IgD-negative memory B cell (primary cell): Measurements from ENCODE around the gene FYB1. TPM values are rescaled to one million over a fixed set of nuclear protein-coding genes. Genes with fewer than 3 reads are reported as not detected.
A peak's percentile ranks its signal among the peaks of the same experiment; 100 is the strongest.

Experiments used
- H3K27ac Mint-ChIP-seq, 3 donors: one replicate each; pipeline ENCODE4 v1.8.0; 2020 to 2022; ENCODE audit warnings: mild to moderate bottlenecking in 3 of 3, mixed read lengths in 3 of 3, moderate library complexity in 1 of 3
- H3K27me3 Mint-ChIP-seq: one replicate; pipeline ENCODE4 v1.8.0; 2021; ENCODE audit warnings: mixed read lengths
- H3K36me3 Mint-ChIP-seq: one replicate; pipeline ENCODE4 v1.8.0; 2020; ENCODE audit warnings: mild to moderate bottlenecking, mixed read lengths
- H3K4me1 Mint-ChIP-seq, 3 donors: one replicate each; pipeline ENCODE4 v1.8.0; 2020 to 2022; ENCODE audit warnings: mixed read lengths in 3 of 3, mild to moderate bottlenecking in 1 of 3
- H3K4me3 Mint-ChIP-seq, 4 donors: one replicate each; pipeline ENCODE4 v1.8.0; 2020 to 2022; ENCODE audit warnings: mild to moderate bottlenecking in 4 of 4, mixed read lengths in 4 of 4, moderate library complexity in 3 of 4
- H3K9me3 Mint-ChIP-seq, 3 donors: one replicate each; pipeline ENCODE4 v1.8.0; 2020 to 2021; ENCODE audit warnings: mixed read lengths in 3 of 3, mild to moderate bottlenecking in 1 of 3
- polyA plus RNA-seq: library from polyadenylated mRNA; unstranded; fragments of 300-500 nt; fragmentation: Illumina TruSeq; gene quantifications from one replicate; pipeline ENCODE4 v1.2.3, GENCODE V29; 2021

The FYB1 gene
- polyA plus RNA-seq, 1 donor from 2014 or later: 11.6 TPM

DNA sequence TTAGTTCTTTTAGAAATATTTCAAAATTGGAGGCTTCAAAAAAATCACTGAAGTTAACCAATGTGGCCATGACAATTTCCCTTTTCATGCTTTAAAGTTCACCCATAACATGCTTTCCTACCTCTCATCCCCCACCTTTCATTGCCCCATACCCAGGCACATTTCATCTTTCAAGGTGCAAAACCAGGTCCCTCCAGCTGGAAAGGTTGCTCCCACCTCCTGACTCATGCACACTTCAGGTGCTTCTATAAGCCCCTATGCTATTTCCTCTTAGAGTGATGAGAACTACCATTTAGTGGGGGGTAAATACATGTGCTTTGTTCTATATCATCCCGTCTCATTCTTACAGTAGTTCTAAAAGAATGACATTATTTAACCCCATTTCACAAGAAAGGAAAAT lies 15.4 kb downstream of the FYB1 start:
- Mint-ChIP-seq H3K4me1 (peaks cover 8 to 15% (median 9%) of the 10 kb centered on the region in 3 donors), H3K27me3 (peaks cover 2% of the 10 kb centered on the region), H3K9me3 (no peaks in the 10 kb centered on the region), H3K27ac (peak overlapping the region in 2 of 3 donors; percentile 17 to 53), H3K36me3 (no peaks in the 10 kb centered on the region), H3K4me3 (peak overlapping the region in 2 of 4 donors; percentile 58 to 59)

DNA sequence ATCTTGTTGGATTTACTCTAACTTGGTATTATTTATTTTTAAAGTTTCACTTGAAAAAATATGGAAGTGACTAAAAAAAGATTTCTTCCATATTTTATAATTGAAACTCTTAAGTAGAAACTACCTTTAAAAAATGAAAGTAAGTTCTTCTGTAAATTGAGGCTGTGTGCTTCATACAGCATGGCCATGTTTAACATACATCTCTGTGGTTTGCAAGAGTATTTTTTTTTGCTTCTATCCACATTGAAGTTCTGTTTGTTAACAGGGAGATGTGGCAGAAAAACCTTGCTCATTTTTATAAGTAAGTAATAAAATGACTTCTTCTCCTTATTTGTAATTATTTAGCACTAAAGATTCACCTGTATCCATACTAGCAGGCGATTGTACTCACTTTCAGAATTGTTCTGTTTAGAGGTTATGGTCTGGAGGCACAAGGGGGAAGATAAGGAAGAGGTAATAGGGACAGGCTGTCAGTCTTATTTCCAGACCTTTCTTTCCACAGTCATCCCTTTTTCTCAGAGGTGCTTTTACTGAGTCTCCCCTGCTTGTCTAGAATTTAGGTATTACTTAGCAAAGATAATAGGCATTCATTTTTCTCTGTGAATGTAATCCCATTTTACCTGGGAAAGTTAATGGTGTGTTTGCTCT lies 16.0 kb downstream of the FYB1 start:
- Mint-ChIP-seq H3K4me3 (peak overlapping the region in 2 of 4 donors; percentile 46 to 58), H3K27me3 (peaks cover 2% of the 10 kb centered on the region), H3K4me1 (peaks cover 8 to 15% (median 9%) of the 10 kb centered on the region in 3 donors), H3K9me3 (no peaks in the 10 kb centered on the region), H3K36me3 (no peaks in the 10 kb centered on the region), H3K27ac (peak overlapping the region in 1 of 3 donors; percentile 73)

DNA sequence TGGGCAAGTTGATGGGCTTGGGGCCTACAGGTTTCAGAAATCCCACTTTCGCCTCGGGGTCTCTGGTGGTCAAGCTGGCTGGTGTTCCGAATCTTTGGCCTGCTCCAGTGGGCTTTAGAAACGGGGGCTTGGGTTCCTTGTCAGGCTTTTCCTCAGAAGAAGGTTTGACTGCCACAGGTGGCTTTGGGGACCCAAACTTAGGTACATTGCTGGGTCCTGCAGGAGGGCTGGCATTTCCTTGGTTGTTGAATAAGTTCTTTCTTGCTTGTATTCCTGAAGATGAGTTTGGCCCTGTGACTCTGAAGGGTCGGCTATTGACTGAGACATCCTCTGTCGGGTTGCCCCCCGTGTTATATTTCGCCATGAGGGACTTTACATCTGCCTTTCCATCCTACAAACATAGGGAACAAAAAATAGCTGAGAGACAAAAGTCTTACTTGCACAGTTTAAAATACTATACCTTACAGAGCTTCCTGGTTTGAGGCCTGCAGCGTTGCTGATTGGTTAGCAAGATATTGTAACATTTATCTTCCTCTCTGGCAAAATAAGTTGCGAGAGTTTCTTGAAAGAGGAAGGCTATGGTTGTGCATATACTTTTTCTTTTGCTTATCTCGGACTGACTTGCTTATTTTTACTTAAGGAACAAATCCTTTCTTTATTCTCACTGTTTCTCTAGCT lies 16.6 kb downstream of the FYB1 start:
- peak overlapping the region in 3 of 4 donors; percentile 46 to 65 (median 51) for H3K4me3 Mint-ChIP-seq
- peaks cover 8 to 15% (median 9%) of the 10 kb centered on the region in 3 donors for H3K4me1 Mint-ChIP-seq
- no peaks in the 10 kb centered on the region for H3K9me3 Mint-ChIP-seq
- H3K27ac Mint-ChIP-seq: peak overlapping the region in 2 of 3 donors; percentile 25 to 73
- no peaks in the 10 kb centered on the region for H3K27me3 Mint-ChIP-seq
- H3K36me3 Mint-ChIP-seq: no peaks in the 10 kb centered on the region

DNA sequence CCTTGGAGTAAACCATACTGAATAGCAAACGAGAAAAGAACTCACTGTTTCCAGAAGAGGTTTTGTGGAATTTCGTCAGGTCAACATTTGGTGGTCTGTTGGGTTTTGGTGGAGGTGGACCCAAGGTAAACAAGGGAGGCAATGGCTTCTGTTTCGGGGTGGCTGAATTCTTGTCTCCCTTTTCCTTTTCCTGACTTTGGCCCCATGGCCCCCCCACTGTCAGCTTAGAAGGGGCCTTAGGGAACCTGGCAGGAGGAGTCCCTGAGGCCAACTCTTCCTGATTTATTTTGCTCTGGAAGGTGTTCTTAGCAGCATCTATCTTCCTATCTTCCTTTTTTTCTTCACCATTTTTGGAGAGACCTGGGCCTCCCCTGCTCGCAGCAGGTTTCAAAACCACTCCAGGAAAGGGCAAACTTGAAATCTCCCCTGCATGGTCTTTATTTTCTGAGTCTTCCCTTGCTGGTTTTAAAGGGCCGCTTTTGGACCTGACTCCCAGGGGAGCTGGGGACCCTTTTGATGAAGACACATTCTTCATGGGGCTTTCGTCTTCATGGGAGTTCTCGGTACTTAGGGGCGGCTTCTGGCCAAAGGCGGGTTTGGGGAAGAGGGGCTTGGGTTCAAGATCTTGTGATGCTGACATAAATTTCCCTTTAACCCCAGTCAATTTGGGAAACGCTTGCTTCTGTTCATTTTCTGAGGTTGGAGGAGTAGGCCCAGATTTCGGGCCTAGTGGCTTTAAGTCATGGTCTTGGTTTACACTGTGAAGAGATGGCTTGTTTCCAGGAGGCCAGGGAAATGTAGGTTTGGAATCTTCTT lies 17.4 kb downstream of the FYB1 start:
- Mint-ChIP-seq H3K36me3 (no peaks in the 10 kb centered on the region), H3K4me3 (peak overlapping the region in 3 of 4 donors; percentile 24 to 65 (median 51)), H3K27me3 (no peaks in the 10 kb centered on the region), H3K27ac (peak overlapping the region in 1 of 3 donors; percentile 25), H3K4me1 (peaks cover 8 to 15% (median 9%) of the 10 kb centered on the region in 3 donors), H3K9me3 (no peaks in the 10 kb centered on the region)

DNA sequence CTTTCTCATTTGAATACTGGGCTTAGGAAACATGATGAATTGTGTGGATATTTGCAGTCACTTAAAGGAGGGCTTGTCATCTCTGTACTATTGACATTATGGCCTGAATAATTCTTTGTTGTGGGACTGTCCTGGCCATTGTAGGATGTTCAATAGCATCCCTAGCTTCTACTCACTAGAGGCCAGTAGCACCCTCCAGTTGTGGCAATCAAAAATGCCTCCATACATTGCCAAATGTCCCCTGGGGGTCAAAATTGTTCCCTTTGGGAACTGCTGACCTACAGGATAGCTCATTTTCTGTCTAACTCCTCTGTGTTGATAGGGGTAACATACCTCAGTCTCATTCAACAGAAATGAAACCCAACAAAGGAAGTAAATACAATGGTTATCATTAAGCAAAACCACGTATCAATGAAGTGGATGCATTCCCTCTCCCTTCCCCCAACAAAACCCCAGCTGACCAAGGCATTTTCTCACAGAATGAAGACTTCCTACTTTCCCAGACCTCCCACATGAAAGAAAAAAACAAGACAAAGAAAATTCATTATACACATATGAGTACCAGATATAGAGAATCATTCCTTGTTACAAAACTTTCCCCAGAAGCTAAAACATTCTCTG lies 18.1 kb downstream of the FYB1 start:
- peaks cover 8 to 15% (median 9%) of the 10 kb centered on the region in 3 donors for H3K4me1 Mint-ChIP-seq
- peak overlapping the region in 1 of 4 donors; percentile 51 for H3K4me3 Mint-ChIP-seq
- no peak overlapping the region for H3K27ac Mint-ChIP-seq
- H3K36me3 Mint-ChIP-seq: no peaks in the 10 kb centered on the region
- no peaks in the 10 kb centered on the region for H3K27me3 Mint-ChIP-seq
- no peaks in the 10 kb centered on the region for H3K9me3 Mint-ChIP-seq

DNA sequence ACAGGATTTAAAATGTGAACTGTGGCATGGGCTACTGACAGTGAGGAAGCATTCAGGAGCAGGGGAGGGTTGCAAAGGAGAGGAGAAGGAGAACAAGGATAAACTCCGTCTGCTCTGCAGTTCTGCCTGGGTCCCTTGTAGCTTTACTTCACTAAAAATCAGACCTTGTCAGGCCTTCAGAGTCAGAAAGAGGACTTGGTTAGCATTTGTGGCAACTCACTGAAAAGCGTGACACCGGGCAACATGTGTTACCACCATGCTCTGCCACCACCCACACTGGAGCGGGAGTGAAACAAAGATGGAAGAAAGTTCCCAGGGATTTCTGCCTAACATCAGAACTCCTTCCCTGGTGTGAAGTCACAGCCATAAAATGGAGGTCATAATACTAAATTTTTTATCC lies 19.3 kb downstream of the FYB1 start:
- peak overlapping the region in 3 of 4 donors; percentile 11 to 85 (median 51) for H3K4me3 Mint-ChIP-seq
- no peaks in the 10 kb centered on the region for H3K36me3 Mint-ChIP-seq
- no peaks in the 10 kb centered on the region for H3K9me3 Mint-ChIP-seq
- H3K4me1 Mint-ChIP-seq: peaks cover 8 to 15% (median 9%) of the 10 kb centered on the region in 3 donors
- H3K27me3 Mint-ChIP-seq: no peaks in the 10 kb centered on the region
- peak overlapping the region in 1 of 3 donors; percentile 56 for H3K27ac Mint-ChIP-seq

DNA sequence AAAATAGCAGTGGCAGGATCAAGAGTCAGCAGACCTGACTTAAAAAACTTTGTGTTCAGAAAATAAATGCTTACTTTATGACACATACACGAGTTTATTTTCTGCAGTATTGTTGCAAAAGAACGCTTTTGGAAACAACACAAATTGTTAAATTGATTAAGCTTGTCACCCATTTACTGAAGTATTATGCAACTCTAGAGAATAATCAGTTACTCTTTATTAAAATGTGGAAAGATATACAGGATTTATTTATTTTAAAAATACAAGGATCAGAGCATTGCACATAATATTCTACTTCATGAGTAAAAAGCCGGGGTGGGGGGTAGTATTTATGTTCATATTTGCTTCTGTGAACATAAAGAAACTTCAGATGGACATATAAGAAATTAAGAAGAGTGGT lies 20.0 kb downstream of the FYB1 start:
- H3K9me3 Mint-ChIP-seq: no peaks in the 10 kb centered on the region
- peaks cover 8 to 15% (median 9%) of the 10 kb centered on the region in 3 donors for H3K4me1 Mint-ChIP-seq
- H3K36me3 Mint-ChIP-seq: no peaks in the 10 kb centered on the region
- peak overlapping the region in 2 of 4 donors; percentile 51 to 85 for H3K4me3 Mint-ChIP-seq
- no peak overlapping the region for H3K27ac Mint-ChIP-seq
- no peaks in the 10 kb centered on the region for H3K27me3 Mint-ChIP-seq

DNA sequence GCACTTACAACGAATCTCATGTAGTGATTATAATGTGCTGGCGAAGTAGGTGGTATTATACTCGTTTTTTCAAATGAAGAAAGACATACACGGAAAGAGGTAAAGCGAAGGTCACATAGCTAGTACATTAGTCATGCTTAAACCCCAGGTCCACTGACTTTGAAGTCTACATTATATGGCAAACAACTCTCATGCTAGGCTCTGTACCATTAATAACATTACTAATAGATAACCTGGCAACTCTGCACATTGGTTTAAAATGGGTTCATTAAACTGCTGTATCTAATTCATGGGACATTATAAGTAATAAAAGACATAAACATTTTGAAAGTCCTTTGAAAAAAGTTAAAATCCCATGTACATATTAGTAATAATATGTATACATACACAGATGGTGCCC lies 21.2 kb downstream of the FYB1 start:
- Mint-ChIP-seq H3K27me3 (peaks cover 4% of the 10 kb centered on the region), H3K4me1 (peaks cover 6% of the 10 kb centered on the region in 3 donors), H3K27ac (no peak overlapping the region), H3K4me3 (no peak overlapping the region), H3K36me3 (no peaks in the 10 kb centered on the region), H3K9me3 (no peaks in the 10 kb centered on the region)

DNA sequence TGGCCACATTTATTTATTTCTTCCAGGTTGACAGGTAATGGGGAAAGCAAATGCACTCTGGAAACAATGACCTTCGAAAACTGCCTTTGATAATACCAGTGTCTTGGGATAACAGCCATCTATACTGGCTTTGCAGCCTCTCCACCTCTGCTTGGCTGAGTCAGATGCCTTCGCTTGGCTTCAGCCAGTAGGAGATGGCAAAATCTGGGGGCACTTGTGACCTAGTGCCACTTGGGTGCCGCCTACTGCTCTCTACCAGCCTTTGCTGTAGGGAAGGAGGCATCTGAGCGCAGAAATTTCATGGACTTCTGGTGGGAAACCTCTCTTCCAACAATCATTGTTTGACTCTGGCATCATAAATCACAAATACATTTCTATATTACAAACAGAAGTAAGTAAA lies 21.8 kb downstream of the FYB1 start:
- H3K27ac Mint-ChIP-seq: no peak overlapping the region
- H3K4me1 Mint-ChIP-seq: peaks cover 6% of the 10 kb centered on the region in 3 donors
- peaks cover 4% of the 10 kb centered on the region for H3K27me3 Mint-ChIP-seq
- no peaks in the 10 kb centered on the region for H3K9me3 Mint-ChIP-seq
- H3K4me3 Mint-ChIP-seq: peak overlapping the region in 1 of 4 donors; percentile 53
- H3K36me3 Mint-ChIP-seq: no peaks in the 10 kb centered on the region

DNA sequence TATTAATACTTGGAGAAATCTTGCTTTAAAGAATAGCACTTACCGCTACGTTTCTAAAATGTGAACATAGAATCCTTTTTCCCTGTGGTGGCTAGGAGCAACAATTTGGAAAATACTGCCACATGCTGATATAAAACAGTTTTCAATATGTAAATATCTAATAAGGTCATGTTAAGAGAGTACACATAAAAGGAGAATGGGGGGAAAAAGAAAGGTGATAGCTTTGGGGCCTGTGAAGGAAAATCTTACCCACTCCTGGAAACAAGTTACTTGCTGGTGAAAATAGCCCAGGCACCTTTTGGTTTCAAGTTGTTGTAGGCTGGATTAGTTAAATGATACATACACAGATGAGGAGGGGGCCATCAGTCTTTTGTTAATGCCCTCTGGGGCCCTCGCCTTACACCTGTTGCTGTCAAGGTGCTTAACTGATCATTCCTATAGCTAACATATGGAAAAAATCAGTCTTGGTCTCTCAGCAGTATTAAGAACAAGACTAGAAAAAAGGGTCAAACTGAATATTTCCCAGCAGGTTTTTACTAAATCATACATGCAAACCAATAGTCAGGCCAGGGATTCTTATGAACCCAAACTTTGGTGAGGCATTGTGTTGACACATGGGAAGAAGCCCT lies 24.1 kb downstream of the FYB1 start:
- peaks cover 4% of the 10 kb centered on the region for H3K27me3 Mint-ChIP-seq
- no peaks in the 10 kb centered on the region for H3K9me3 Mint-ChIP-seq
- H3K4me3 Mint-ChIP-seq: no peak overlapping the region
- no peaks in the 10 kb centered on the region for H3K36me3 Mint-ChIP-seq
- H3K4me1 Mint-ChIP-seq: peaks cover 2 to 15% (median 12%) of the 10 kb centered on the region in 3 donors
- H3K27ac Mint-ChIP-seq: peak overlapping the region in 1 of 3 donors; percentile 54

DNA sequence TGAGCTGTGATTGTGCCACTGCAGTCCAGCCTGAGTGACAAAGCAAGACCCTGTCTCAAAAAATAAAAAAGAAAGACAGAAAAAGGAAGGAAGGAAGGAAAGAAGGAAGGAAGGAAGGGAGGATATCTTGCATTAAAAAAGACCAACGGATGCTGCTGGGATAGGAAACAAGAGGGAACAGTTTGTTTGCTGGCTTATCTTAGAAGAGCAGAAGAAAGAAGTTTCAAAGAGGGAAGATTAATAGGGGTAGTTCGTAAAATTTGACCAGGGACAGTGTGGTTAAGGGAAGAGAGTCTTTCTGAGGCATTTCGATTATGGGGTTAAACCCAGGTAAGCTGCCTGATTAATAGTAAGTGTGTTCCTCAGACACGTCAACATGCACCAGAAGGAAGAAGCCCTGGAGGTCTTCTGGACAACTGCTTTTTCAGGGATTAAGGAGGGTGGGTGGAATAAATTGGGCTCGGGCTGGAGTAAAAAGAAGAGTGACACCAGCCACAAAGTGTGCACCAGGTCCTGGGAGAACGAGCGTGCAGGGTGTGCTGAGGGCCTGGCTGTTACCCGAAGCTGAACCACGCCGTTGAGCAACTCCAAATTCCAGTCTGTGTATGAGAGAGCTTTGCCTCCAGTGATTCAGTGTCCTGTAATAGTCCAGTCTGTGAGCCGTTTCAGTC lies 24.8 kb downstream of the FYB1 start:
- Mint-ChIP-seq H3K27ac (peak overlapping the region in 1 of 3 donors; percentile 54), H3K4me1 (peaks cover 3 to 20% (median 12%) of the 10 kb centered on the region in 3 donors), H3K4me3 (peak overlapping the region in 1 of 4 donors; percentile 44), H3K27me3 (peaks cover 4% of the 10 kb centered on the region), H3K9me3 (no peaks in the 10 kb centered on the region), H3K36me3 (no peaks in the 10 kb centered on the region)

DNA sequence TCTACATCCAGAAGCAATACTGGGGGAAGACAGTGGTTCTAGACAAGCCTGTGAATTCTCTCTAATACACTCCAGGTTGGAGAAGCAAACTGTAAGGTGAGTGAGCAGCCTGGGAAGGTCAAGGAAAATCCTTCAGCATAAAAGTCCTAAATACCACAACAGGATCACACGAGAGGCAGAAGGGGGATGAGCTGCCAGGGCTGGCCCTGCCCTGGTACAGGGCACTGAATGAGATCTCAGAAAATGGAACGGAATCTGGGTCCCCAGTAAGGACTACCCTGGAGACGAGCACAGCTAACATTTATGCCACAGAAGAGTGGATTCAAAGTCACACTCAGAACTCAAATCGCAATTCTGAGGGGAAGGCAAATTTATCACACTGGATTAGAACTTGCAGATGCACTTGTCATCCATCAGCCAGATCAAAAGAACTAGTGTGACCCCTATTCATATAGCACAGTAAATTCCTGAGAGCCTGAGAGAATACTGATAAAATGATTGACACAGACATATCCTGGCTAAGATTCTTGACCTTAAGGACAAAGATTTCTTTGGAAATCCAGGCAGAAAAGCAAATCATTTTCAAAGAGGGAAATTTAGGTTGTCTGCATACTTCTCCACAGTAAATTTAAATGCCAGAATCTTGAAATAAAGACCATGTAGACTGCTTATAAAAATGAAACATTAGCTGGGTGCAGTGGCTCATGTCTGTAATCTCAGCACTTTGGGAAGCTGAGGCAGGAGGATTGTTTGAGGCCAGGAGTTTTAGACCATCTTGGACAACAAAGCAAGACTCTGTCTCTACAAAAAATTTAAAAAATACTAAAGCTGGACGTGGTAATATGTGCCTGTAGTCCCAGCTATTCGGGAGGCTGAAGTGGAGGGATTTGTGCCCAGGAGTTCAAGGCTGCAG lies 25.6 kb downstream of the FYB1 start:
- no peak overlapping the region for H3K4me3 Mint-ChIP-seq
- peaks cover 4% of the 10 kb centered on the region for H3K27me3 Mint-ChIP-seq
- no peaks in the 10 kb centered on the region for H3K9me3 Mint-ChIP-seq
- H3K27ac Mint-ChIP-seq: peak overlapping the region in 1 of 3 donors; percentile 32
- peaks cover 7 to 22% (median 16%) of the 10 kb centered on the region in 3 donors for H3K4me1 Mint-ChIP-seq
- H3K36me3 Mint-ChIP-seq: no peaks in the 10 kb centered on the region
